Measurements from ENCODE around the gene C1GALT1. TPM values are rescaled to one million over a fixed set of nuclear protein-coding genes. Genes with fewer than 3 reads are reported as not detected.
"Not testable (repeated sequence)": the region's sequence is repeated elsewhere in the genome, so short reads cannot be mapped to it uniquely, and the experiment has no call there.

Gene C1GALT1
- total and polyA plus RNA-seq, 2 donors (not counting 3 experiments of a cell fraction or from before 2014, with no cell fraction given), result 18.3 to 31.1 TPM

DNA sequence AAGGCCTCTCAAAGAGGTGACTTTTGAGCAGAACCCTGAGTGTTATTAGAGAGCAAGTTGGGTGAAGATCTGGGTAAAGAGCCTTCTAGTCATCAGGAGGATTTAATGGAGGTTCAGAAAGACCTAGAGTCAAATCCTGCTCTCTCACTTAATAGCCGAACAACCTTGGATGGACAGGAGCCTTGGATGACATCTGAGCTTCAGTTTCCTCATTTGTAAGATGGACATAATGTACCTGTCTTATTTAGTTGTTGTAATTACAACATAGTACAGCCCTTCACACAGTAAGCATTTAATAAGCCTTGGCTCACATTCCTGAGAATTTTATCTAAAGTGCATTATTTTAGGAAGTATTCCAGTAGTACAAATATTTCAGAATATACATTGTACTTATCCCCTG is 57.0 kb downstream of the C1GALT1 start:
- DNase-seq (ENCODE audit: low read depth, low spot score) (no peak), FAIRE-seq (no peak)
- dilution Hi-C loops (cut with MboI; ENCODE audit: extremely low pct_ligation_motif_present, low sequenced_read_pairs), result no loop called here
- Histone ChIP-seq H3K27ac (ENCODE audit: insufficient read depth, low read depth, low read length) (no peak overlapping the region), H3K9me1 (replicated peaks; ENCODE audit: control insufficient read depth, extremely low read depth, insufficient read depth, low read length) (peaks cover 2% of the 10 kb centered on the region), H3K4me2 (ENCODE audit: insufficient read depth, low read length) (no peak overlapping the region), H3K4me3 (replicated peaks in 1 of 3; ENCODE audit: insufficient read depth in 1 of 3, low read depth in 1 of 3, low read length in 3 of 3) (no peak overlapping the region), H3K9ac (replicated peaks; ENCODE audit: extremely low read depth, insufficient read depth, low read length) (no peak overlapping the region), H4K20me1 (replicated peaks; ENCODE audit: control insufficient read depth, extremely low read depth, insufficient read depth, low read length) (no peaks in the 10 kb centered on the region), H3K9me3 (replicated peaks; ENCODE audit: control insufficient read depth, insufficient read depth, low read length) (no peaks in the 10 kb centered on the region), H3K27me3 (ENCODE audit: control insufficient read depth in 2 of 2, insufficient read depth in 2 of 2, low read length in 2 of 2) (no peaks in the 10 kb centered on the region), H3K36me3 (ENCODE audit: control insufficient read depth in 2 of 2, extremely low read depth in 1 of 2, insufficient read depth in 2 of 2, low read length in 2 of 2) (peaks cover 0 to 2% of the 10 kb centered on the region in 2 experiments), H3K4me1 (ENCODE audit: control insufficient read depth, extremely low read depth, insufficient read depth, low read length) (no peaks in the 10 kb centered on the region), H2AFZ (ENCODE audit: low read depth, low read length) (no peak overlapping the region), H3K79me2 (ENCODE audit: control insufficient read depth, insufficient read depth, low read length) (no peaks in the 10 kb centered on the region)
- POLR2A ChIA-PET, result no interaction called here
- CTCF ChIA-PET, result interaction anchor here (0.9 kb wide), 1 partner anchor 9 kb away, joined by 3 read pairs; no protein-coding TSS in a partner anchor
- TF ChIP-seq EZH2 (IDR thresholded peaks at IDR 0.05; ENCODE audit: borderline replicate concordance, low read depth, low read length, severe bottlenecking) (no peak), GATA2 (IDR thresholded peaks at IDR 0.05; ENCODE audit: insufficient read depth, insufficient read length, low read depth, low read length) (no peak)
- intact Hi-C loops (cut with micrococcal nuclease), result no loop called here
- BruUV-seq (replicated peaks), result no TSS peak

DNA sequence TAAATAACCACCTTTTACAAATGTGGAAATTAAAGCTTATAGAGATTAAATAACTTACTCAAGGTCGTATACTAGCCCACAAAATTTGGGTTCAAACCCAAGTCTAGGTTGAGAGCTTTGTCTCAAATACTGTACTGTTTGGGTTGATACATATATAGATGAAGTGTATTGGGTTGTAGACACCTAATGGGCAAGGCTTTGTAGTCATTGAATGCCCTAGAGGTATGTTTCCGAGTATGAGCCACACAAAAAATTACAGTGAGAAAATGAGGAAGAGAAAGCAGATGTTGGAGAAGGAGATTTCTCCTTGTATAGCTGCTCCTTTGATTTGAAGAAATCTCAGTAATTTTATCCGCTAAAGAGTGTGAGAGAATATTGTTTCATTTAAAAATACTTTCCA is 60.6 kb downstream of the C1GALT1 start:
- Histone ChIP-seq H3K27ac (ENCODE audit: insufficient read depth, low read depth, low read length) (no peak overlapping the region), H3K9me1 (replicated peaks; ENCODE audit: control insufficient read depth, extremely low read depth, insufficient read depth, low read length) (no peaks in the 10 kb centered on the region), H3K9ac (replicated peaks; ENCODE audit: extremely low read depth, insufficient read depth, low read length) (no peak overlapping the region), H3K27me3 (ENCODE audit: control insufficient read depth in 2 of 2, insufficient read depth in 2 of 2, low read length in 2 of 2) (no peaks in the 10 kb centered on the region), H2AFZ (ENCODE audit: low read depth, low read length) (no peak overlapping the region), H3K79me2 (ENCODE audit: control insufficient read depth, insufficient read depth, low read length) (no peaks in the 10 kb centered on the region), H3K9me3 (replicated peaks; ENCODE audit: control insufficient read depth, insufficient read depth, low read length) (no peaks in the 10 kb centered on the region), H3K4me2 (ENCODE audit: insufficient read depth, low read length) (no peak overlapping the region), H3K4me1 (ENCODE audit: control insufficient read depth, extremely low read depth, insufficient read depth, low read length) (no peaks in the 10 kb centered on the region), H3K36me3 (ENCODE audit: control insufficient read depth in 2 of 2, extremely low read depth in 1 of 2, insufficient read depth in 2 of 2, low read length in 2 of 2) (peaks cover 0 to 2% of the 10 kb centered on the region in 2 experiments), H3K4me3 (replicated peaks in 1 of 3; ENCODE audit: insufficient read depth in 1 of 3, low read depth in 1 of 3, low read length in 3 of 3) (no peak overlapping the region), H4K20me1 (replicated peaks; ENCODE audit: control insufficient read depth, extremely low read depth, insufficient read depth, low read length) (no peaks in the 10 kb centered on the region)
- dilution Hi-C loops (cut with MboI; ENCODE audit: extremely low pct_ligation_motif_present, low sequenced_read_pairs) (no loop called here), intact Hi-C loops (cut with micrococcal nuclease) (no loop called here)
- TF ChIP-seq GATA2 (IDR thresholded peaks at IDR 0.05; ENCODE audit: insufficient read depth, insufficient read length, low read depth, low read length) (no peak), JUN (IDR thresholded peaks at IDR 0.05; ENCODE audit: borderline replicate concordance, insufficient read depth, insufficient read length, low read depth) (no peak), MYC (IDR thresholded peaks at IDR 0.05; ENCODE audit: low read depth, low read length) (no peak)
- DNase-seq (ENCODE audit: low read depth, low spot score) (no peak), FAIRE-seq (no peak)
- POLR2A ChIA-PET, result no interaction called here
- CTCF ChIA-PET, result interaction anchor here (1.1 to 1.7 kb wide), 2 partner anchors 9 to 23 kb away, joined by 3 to 5 read pairs; no protein-coding TSS in a partner anchor
- BruUV-seq (replicated peaks), result no TSS peak

DNA sequence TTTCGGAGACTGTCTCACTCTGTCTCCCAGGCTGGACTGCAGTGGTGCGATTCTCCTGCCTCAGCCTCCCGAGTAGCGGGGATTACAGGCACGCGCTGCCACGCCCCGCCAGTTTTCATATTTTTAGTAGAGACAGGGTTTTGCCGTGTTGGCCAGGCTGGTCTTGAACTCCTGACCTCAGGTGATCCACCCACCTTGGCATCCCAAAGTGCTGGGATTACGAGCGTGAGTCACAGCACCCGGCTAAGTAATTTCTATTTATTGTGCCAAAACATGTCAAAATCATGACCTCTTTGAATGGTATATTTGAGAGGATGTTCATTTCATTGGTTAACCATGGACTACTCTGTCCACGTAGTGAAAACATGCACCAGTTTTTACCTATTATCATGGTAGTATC is 62.9 kb downstream of the C1GALT1 start:
- dilution Hi-C loops (cut with MboI; ENCODE audit: extremely low pct_ligation_motif_present, low sequenced_read_pairs); H3K36me3 ChIP-seq (ENCODE audit: control insufficient read depth in 2 of 2, extremely low read depth in 1 of 2, insufficient read depth in 2 of 2, low read length in 2 of 2); H4K20me1 ChIP-seq (replicated peaks; ENCODE audit: control insufficient read depth, extremely low read depth, insufficient read depth, low read length); DNase-seq (ENCODE audit: low read depth, low spot score); H3K27ac ChIP-seq (ENCODE audit: insufficient read depth, low read depth, low read length); H3K4me2 ChIP-seq (ENCODE audit: insufficient read depth, low read length); H2AFZ ChIP-seq (ENCODE audit: low read depth, low read length); H3K9ac ChIP-seq (replicated peaks; ENCODE audit: extremely low read depth, insufficient read depth, low read length); POLR2A ChIA-PET; CTCF ChIA-PET; H3K9me3 ChIP-seq (replicated peaks; ENCODE audit: control insufficient read depth, insufficient read depth, low read length); H3K4me3 ChIP-seq (replicated peaks in 1 of 3; ENCODE audit: insufficient read depth in 1 of 3, low read depth in 1 of 3, low read length in 3 of 3); H3K9me1 ChIP-seq (replicated peaks; ENCODE audit: control insufficient read depth, extremely low read depth, insufficient read depth, low read length); intact Hi-C loops (cut with micrococcal nuclease); H3K4me1 ChIP-seq (ENCODE audit: control insufficient read depth, extremely low read depth, insufficient read depth, low read length); H3K79me2 ChIP-seq (ENCODE audit: control insufficient read depth, insufficient read depth, low read length); BruUV-seq (replicated peaks); H3K27me3 ChIP-seq (ENCODE audit: control insufficient read depth in 2 of 2, insufficient read depth in 2 of 2, low read length in 2 of 2); FAIRE-seq: not testable (repeated sequence)

Data from endothelial cell of umbilical vein (primary cell).